Trophoblast cell (in vitro differentiated cells and primary cell): ENCODE measurements around the gene SULT1C2.
A peak's percentile ranks its signal among the peaks of the same experiment; 100 is the strongest.

ENCODE experiments used
- DNase-seq, 2 donors: peaks; one replicate each; pipeline ENCODE4 v3.0.0-alpha.2; 2016
- H2AFZ ChIP-seq: 2 replicates; pipeline ENCODE4 v1.6.1; 2013; ENCODE audit warnings: low read length, moderate library complexity, mild to moderate bottlenecking; ENCODE audit not compliant: insufficient read depth, poor library complexity
- H2AK5ac ChIP-seq: 2 replicates; pipeline ENCODE4 v1.6.1; 2013; ENCODE audit warnings: mild to moderate bottlenecking, low read length
- H2BK120ac ChIP-seq: 2 replicates; pipeline ENCODE4 v1.6.1; 2013; ENCODE audit warnings: low read length, mild to moderate bottlenecking, moderate library complexity; ENCODE audit not compliant: insufficient read depth, poor library complexity
- H2BK12ac ChIP-seq: 2 replicates; pipeline ENCODE4 v1.6.1; 2013; ENCODE audit warnings: mild to moderate bottlenecking, low read length, moderate library complexity
- H2BK5ac ChIP-seq: 2 replicates; pipeline ENCODE4 v1.6.1; 2013; ENCODE audit warnings: low read length, low read depth, moderate library complexity, mild to moderate bottlenecking; ENCODE audit not compliant: poor library complexity
- H3K14ac ChIP-seq: 2 replicates; pipeline ENCODE4 v1.6.1; 2013; ENCODE audit warnings: mild to moderate bottlenecking, low read length
- H3K18ac ChIP-seq: 2 replicates; pipeline ENCODE4 v1.6.1; 2013; ENCODE audit warnings: mild to moderate bottlenecking, low read length
- H3K23ac ChIP-seq: 2 replicates; pipeline ENCODE4 v1.6.1; 2013; ENCODE audit warnings: low read length
- H3K27ac ChIP-seq: 2 replicates; pipeline ENCODE4 v1.5.1; 2013; ENCODE audit warnings: low read depth, mild to moderate bottlenecking, inconsistent platforms, low read length, moderate library complexity
- H3K27me3 ChIP-seq: 2 replicates; pipeline ENCODE4 v1.6.1; 2013; ENCODE audit warnings: inconsistent platforms, mild to moderate bottlenecking, low read length, moderate library complexity; ENCODE audit not compliant: insufficient read depth
- H3K36me3 ChIP-seq, 2 experiments: 1 replicate in 1 of 2; 2 replicates in 1 of 2; pipeline ENCODE4 v1.6.1; 2013; ENCODE audit warnings: low read length in 2 of 2, mild to moderate bottlenecking in 2 of 2, moderate library complexity in 1 of 2; ENCODE audit not compliant: insufficient read depth in 2 of 2, control insufficient read depth in 1 of 2
- H3K4ac ChIP-seq: 2 replicates; pipeline ENCODE4 v1.6.1; 2013; ENCODE audit warnings: low read depth, mild to moderate bottlenecking, low read length, moderate library complexity
- H3K4me1 ChIP-seq, 2 experiments: 1 replicate in 1 of 2; 2 replicates in 1 of 2; pipeline ENCODE4 v1.6.1; 2013; ENCODE audit warnings: low read length in 2 of 2, mild to moderate bottlenecking in 2 of 2, moderate library complexity in 1 of 2; ENCODE audit not compliant: insufficient read depth in 2 of 2, control insufficient read depth in 1 of 2
- H3K4me2 ChIP-seq: 2 replicates; pipeline ENCODE4 v1.6.1; 2013; ENCODE audit warnings: inconsistent platforms, mild to moderate bottlenecking, low read length, moderate library complexity
- H3K4me3 ChIP-seq: 2 replicates; pipeline ENCODE4 v1.5.1; 2013; ENCODE audit warnings: mild to moderate bottlenecking, low read depth, low read length, inconsistent platforms
- H3K79me1 ChIP-seq: one replicate; pipeline ENCODE4 v1.6.1; 2013; ENCODE audit warnings: low read length
- H3K79me2 ChIP-seq: 2 replicates; pipeline ENCODE4 v1.6.1; 2013; ENCODE audit warnings: low read length, mild to moderate bottlenecking; ENCODE audit not compliant: control insufficient read depth, insufficient read depth, poor library complexity
- H3K9ac ChIP-seq: 2 replicates; pipeline ENCODE4 v1.6.1; 2013; ENCODE audit warnings: mild to moderate bottlenecking, low read length
- H3K9me3 ChIP-seq: 2 replicates; pipeline ENCODE4 v1.6.1; 2013; ENCODE audit warnings: low read depth, mild to moderate bottlenecking, control low read depth, inconsistent platforms, low read length; ENCODE audit not compliant: insufficient read depth
- H4K12ac ChIP-seq: 2 replicates; pipeline ENCODE4 v1.6.1; 2013; ENCODE audit warnings: low read depth, mild to moderate bottlenecking, low read length, moderate library complexity
- H4K8ac ChIP-seq: 2 replicates; pipeline ENCODE4 v1.6.1; 2013; ENCODE audit warnings: low read depth, mild to moderate bottlenecking, low read length, moderate library complexity
- H4K91ac ChIP-seq: one replicate; pipeline ENCODE4 v1.6.1; 2013; ENCODE audit warnings: low read depth, mild to moderate bottlenecking, low read length, moderate library complexity
- WGBS: extraction: QIAGEN DNeasy Blood & Tissue Kit; methylation state at CpG from one replicate; pipeline ENCODE4 v1.1.7; 2013; ENCODE audit warnings: missing lambda C conversion rate; ENCODE audit not compliant: insufficient read length, insufficient coverage; ENCODE audit errors: extremely low coverage; 5-methylcytosine and 5-hydroxymethylcytosine counted together

SULT1C2 gene

GRCh38 chr2:108262036-108262435 lies 26.7 kb upstream of the SULT1C2 start:
- Histone ChIP-seq H3K9ac (no peak overlapping the region), H2AFZ (no peak overlapping the region), H4K8ac (no peak overlapping the region), H4K91ac (no peak overlapping the region), H3K4me2 (no peak overlapping the region), H3K36me3 (no peaks in the 10 kb centered on the region), H3K9me3 (no peaks in the 10 kb centered on the region), H2BK120ac (no peak overlapping the region), H4K12ac (no peak overlapping the region), H2BK5ac (no peak overlapping the region), H3K27me3 (no peaks in the 10 kb centered on the region), H3K4me3 (no peak overlapping the region), H2BK12ac (no peak overlapping the region), H3K14ac (no peak overlapping the region), H3K23ac (no peak overlapping the region), H3K27ac (no peak overlapping the region), H3K79me1 (no peaks in the 10 kb centered on the region), H3K18ac (no peak overlapping the region), H3K79me2 (no peaks in the 10 kb centered on the region), H2AK5ac (no peak overlapping the region), H3K4ac (no peak overlapping the region), H3K4me1 (no peaks in the 10 kb centered on the region)
- no CpG with 5 or more reads among the region's 1 CpG for WGBS
- DNase-seq, result no peak

DNA sequence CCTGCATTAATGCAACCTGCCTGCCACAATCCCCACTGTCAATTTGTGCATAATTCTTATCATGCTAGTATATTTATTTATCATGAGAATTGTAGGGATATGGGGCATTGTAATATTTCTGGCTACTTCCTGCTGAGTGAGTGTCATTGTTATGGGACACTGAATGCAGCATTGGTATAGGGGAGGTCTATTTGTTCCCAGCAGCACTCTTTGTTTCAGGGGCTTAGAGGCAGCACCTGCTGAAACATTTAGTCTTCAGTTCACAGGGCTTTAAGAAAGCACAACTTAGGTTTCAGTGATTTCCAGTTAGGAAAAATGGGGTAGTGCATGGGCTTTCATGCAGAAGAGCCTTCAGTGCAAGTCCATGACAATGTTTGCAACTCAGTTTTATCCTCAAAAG lies 25.3 kb upstream of the SULT1C2 start:
- no peak overlapping the region for H4K12ac ChIP-seq
- no peak overlapping the region for H3K4me2 ChIP-seq
- no peak overlapping the region for H2BK120ac ChIP-seq
- H3K18ac ChIP-seq, result no peak overlapping the region
- H3K36me3 ChIP-seq, result no peaks in the 10 kb centered on the region
- no peaks in the 10 kb centered on the region for H3K27me3 ChIP-seq
- H3K14ac ChIP-seq, result no peak overlapping the region
- H3K79me1 ChIP-seq, result no peaks in the 10 kb centered on the region
- no peak overlapping the region for H2BK12ac ChIP-seq
- no peaks in the 10 kb centered on the region for H3K79me2 ChIP-seq
- no peak overlapping the region for H3K4ac ChIP-seq
- no peak overlapping the region for H2AK5ac ChIP-seq
- H2AFZ ChIP-seq, result no peak overlapping the region
- no peak overlapping the region for H3K23ac ChIP-seq
- no peak overlapping the region for H4K8ac ChIP-seq
- no peak overlapping the region for H4K91ac ChIP-seq
- H3K4me3 ChIP-seq, result no peak overlapping the region
- H3K27ac ChIP-seq, result no peak overlapping the region
- no peak overlapping the region for H2BK5ac ChIP-seq
- no peak for DNase-seq
- no peaks in the 10 kb centered on the region for H3K4me1 ChIP-seq
- no peak overlapping the region for H3K9ac ChIP-seq
- H3K9me3 ChIP-seq, result no peaks in the 10 kb centered on the region

DNA sequence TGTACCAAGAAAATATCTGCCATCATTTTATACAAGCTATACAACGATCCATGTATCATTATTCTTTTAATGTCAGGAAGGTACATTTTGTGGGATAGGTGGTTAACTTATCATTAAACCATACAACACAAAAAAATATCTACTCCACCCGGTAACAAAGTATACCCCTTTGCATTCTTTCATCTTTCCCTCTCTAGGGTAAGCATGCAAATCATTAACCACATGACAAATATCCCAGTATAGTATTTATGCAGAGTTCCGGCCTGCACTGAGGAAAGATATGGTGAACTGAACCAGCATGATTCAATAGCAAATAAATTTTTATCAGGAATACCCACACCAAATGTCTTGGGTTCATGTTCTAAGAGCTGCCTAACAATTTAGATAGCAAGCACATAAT lies 22.5 kb upstream of the SULT1C2 start:
- H3K23ac ChIP-seq, result no peak overlapping the region
- H3K27ac ChIP-seq, result no peak overlapping the region
- no peak overlapping the region for H4K91ac ChIP-seq
- H4K8ac ChIP-seq, result no peak overlapping the region
- H3K9me3 ChIP-seq, result peaks cover 3% of the 10 kb centered on the region
- H3K4ac ChIP-seq, result no peak overlapping the region
- WGBS, result 100% methylated on average over 1 of the region's 3 CpGs
- H3K9ac ChIP-seq, result no peak overlapping the region
- no peaks in the 10 kb centered on the region for H3K36me3 ChIP-seq
- no peaks in the 10 kb centered on the region for H3K27me3 ChIP-seq
- no peak overlapping the region for H3K18ac ChIP-seq
- no peak overlapping the region for H2BK5ac ChIP-seq
- H3K4me3 ChIP-seq, result no peak overlapping the region
- no peak overlapping the region for H2AK5ac ChIP-seq
- no peak overlapping the region for H2BK120ac ChIP-seq
- H3K79me2 ChIP-seq, result no peaks in the 10 kb centered on the region
- no peak for DNase-seq
- no peaks in the 10 kb centered on the region for H3K4me1 ChIP-seq
- no peaks in the 10 kb centered on the region for H3K79me1 ChIP-seq
- H4K12ac ChIP-seq, result no peak overlapping the region
- H2BK12ac ChIP-seq, result no peak overlapping the region
- no peak overlapping the region for H2AFZ ChIP-seq
- H3K4me2 ChIP-seq, result no peak overlapping the region
- H3K14ac ChIP-seq, result no peak overlapping the region

DNA sequence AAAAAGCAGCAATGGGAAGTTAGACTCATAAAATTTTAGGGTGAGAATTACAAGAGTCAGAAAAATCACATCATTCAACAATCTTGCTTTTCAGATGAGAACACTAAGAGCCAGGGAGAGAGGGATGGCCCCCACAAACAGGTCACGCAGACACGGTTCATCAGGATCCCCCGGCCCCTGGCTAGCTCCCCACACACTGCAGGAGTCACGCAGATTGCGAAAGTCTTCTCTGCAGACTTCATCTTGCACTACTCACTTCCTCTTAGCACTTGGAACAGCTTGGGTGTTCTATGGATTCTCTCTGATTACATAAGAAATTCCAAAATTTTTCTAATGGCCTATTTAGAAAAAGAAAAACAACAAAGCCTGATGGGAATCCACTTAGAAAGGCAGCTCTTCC lies 21.6 kb upstream of the SULT1C2 start:
- WGBS, result no CpG with 5 or more reads among the region's 5 CpGs
- no peak overlapping the region for H4K91ac ChIP-seq
- H2AK5ac ChIP-seq, result no peak overlapping the region
- H3K4ac ChIP-seq, result no peak overlapping the region
- H3K27me3 ChIP-seq, result no peaks in the 10 kb centered on the region
- H4K12ac ChIP-seq, result no peak overlapping the region
- H3K27ac ChIP-seq, result no peak overlapping the region
- peaks cover 2% of the 10 kb centered on the region for H3K79me1 ChIP-seq
- H4K8ac ChIP-seq, result no peak overlapping the region
- H2BK12ac ChIP-seq, result no peak overlapping the region
- H2BK120ac ChIP-seq, result no peak overlapping the region
- no peak overlapping the region for H3K18ac ChIP-seq
- no peak overlapping the region for H3K23ac ChIP-seq
- peaks cover 0 to 3% of the 10 kb centered on the region in 2 experiments for H3K4me1 ChIP-seq
- no peaks in the 10 kb centered on the region for H3K36me3 ChIP-seq
- H2BK5ac ChIP-seq, result no peak overlapping the region
- no peak overlapping the region for H3K9ac ChIP-seq
- no peak overlapping the region for H3K14ac ChIP-seq
- no peaks in the 10 kb centered on the region for H3K79me2 ChIP-seq
- H3K4me3 ChIP-seq, result no peak overlapping the region
- H3K4me2 ChIP-seq, result no peak overlapping the region
- DNase-seq, result peak in 1 of 2 donors; percentile 3
- H3K9me3 ChIP-seq, result peaks cover 3% of the 10 kb centered on the region
- H2AFZ ChIP-seq, result no peak overlapping the region
